BJ (cell line): ENCODE results near the gene NOD2. TPM values are rescaled to one million over a fixed set of nuclear protein-coding genes. Genes with fewer than 3 reads are reported as not detected.

Experiments
- CTCF ChIA-PET: fragments of 350-600 bp; formaldehyde crosslinking; extraction: SDS; loops from one replicate; lab custom pipeline; 2021; ENCODE audit warnings: antibody characterized with exemption, inconsistent platforms; lab: Yijun Ruan, JAX
- POLR2A ChIA-PET: fragments of 300-600 bp; sonication (Branson Sonifier 250); formaldehyde crosslinking; extraction: SDS; loops from one replicate; lab custom pipeline; 2021; ENCODE audit warnings: antibody characterized with exemption; lab: Charles Lee
- DNase-seq: peaks from one replicate; pipeline ENCODE4 v3.0.0-alpha.2; 2011; ENCODE audit warnings: low read depth
- H3K27me3 ChIP-seq: 2 replicates; pipeline ENCODE4 v1.6.0; 2011; ENCODE audit warnings: low read length; ENCODE audit not compliant: control insufficient read depth, insufficient read depth
- H3K36me3 ChIP-seq: 2 replicates; pipeline ENCODE4 v1.5.1; 2011; ENCODE audit warnings: low read length; ENCODE audit not compliant: control insufficient read depth, insufficient read depth
- H3K4me3 ChIP-seq: 2 replicates; pipeline ENCODE4 v1.5.1; 2011; ENCODE audit warnings: low read depth, mild to moderate bottlenecking, control low read depth, low read length
- polyA plus RNA-seq: library from polyadenylated mRNA; depleted of rRNA; stranded (reverse); fragments of >200 nt; gene quantifications from 2 replicates; pipeline ENCODE4 v1.2.3, GENCODE V29; 2011
- TF ChIP-seq, protein P1 (sequence below): IDR thresholded peaks from 2 replicates; pipeline ENCODE4 v1.5.1; 2011; ENCODE audit warnings: low read depth, mild to moderate bottlenecking, control low read depth, inconsistent platforms, low read length, moderate library complexity; ENCODE audit not compliant: insufficient read depth

The NOD2 gene
- polyA plus RNA-seq, 1 experiment: not detected

DNA sequence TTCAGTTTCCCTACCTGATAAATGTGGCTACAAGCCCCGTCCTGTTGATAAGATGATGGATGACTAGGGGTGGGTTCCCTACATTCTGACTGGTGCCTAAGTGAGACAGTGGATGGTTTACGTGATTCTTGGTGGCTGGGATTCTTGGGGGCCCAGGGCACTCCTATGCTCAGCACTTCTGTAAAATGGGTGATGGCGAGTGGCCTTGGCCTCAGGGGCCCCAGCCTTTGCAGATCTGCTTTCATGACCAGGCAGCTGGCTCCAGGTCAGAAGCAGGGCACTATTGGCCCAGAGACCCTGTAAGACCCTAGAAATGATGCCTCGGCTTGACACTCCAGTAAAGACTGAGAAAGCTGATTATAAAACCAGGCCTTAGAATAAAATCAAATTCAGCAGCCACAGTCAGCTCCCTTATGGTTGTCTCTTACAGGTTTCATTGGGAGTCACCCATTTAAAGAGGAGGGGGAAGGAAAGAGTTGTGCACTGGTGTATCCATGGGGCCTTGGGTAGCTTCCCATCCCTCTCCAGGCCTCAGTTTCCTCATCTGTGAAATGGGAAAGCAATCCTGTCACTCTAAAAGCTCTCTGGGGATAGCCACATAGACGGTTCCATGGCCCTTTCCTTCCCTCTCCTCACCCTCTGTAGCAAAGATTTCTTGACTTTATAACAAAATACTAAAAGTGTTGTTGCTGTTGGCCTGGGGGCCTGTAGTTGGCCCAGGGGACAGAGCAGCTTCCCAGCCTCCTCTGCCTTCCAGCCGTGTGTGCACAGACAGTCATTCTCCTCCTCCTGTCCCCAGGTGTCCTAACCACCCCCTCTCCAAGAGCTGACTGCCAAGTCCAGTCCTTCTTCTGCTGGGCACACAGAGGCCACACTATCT, 13.5 kb upstream of the NOD2 start:
- no peaks in the 10 kb centered on the region for H3K36me3 ChIP-seq
- TF ChIP-seq, protein P1, sequence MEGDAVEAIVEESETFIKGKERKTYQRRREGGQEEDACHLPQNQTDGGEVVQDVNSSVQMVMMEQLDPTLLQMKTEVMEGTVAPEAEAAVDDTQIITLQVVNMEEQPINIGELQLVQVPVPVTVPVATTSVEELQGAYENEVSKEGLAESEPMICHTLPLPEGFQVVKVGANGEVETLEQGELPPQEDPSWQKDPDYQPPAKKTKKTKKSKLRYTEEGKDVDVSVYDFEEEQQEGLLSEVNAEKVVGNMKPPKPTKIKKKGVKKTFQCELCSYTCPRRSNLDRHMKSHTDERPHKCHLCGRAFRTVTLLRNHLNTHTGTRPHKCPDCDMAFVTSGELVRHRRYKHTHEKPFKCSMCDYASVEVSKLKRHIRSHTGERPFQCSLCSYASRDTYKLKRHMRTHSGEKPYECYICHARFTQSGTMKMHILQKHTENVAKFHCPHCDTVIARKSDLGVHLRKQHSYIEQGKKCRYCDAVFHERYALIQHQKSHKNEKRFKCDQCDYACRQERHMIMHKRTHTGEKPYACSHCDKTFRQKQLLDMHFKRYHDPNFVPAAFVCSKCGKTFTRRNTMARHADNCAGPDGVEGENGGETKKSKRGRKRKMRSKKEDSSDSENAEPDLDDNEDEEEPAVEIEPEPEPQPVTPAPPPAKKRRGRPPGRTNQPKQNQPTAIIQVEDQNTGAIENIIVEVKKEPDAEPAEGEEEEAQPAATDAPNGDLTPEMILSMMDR: no peak
- POLR2A ChIA-PET: no interaction called here
- CTCF ChIA-PET: interaction anchor here (9.8 kb wide), 1 partner anchor 14 kb away, joined by 105 read pairs; no protein-coding TSS in a partner anchor
- no peak for DNase-seq
- no peaks in the 10 kb centered on the region; the same call in none of the 2 replicates for H3K27me3 ChIP-seq
- no peak overlapping the region for H3K4me3 ChIP-seq

DNA sequence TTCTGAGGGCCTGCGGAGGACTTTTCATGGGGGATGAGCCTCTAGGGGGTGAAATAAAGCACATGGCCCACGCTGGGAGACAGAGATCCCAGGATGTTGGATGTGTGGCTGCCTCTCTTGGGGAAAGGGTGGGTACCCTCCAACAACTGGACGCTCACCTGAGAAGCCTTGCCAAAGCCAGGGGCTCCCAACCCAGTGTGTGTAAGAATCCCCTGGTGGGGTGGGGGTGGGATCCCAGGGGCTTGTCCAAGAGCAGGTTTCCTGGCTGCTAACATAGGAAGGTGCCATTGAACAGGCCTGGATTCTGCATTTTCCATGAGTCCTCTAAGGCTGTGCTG, 12.9 kb upstream of the NOD2 start:
- Histone ChIP-seq H3K27me3 (no peaks in the 10 kb centered on the region; the same call in 1 of the 2 replicates), H3K36me3 (no peaks in the 10 kb centered on the region), H3K4me3 (no peak overlapping the region)
- ChIA-PET CTCF (interaction anchor here (1.1 to 9.8 kb wide), 3 partner anchors 9 to 126 kb away, joined by 3 to 105 read pairs (median 4); no protein-coding TSS in a partner anchor), POLR2A (no interaction called here)
- DNase-seq: no peak
- TF ChIP-seq, protein P1: no peak

DNA sequence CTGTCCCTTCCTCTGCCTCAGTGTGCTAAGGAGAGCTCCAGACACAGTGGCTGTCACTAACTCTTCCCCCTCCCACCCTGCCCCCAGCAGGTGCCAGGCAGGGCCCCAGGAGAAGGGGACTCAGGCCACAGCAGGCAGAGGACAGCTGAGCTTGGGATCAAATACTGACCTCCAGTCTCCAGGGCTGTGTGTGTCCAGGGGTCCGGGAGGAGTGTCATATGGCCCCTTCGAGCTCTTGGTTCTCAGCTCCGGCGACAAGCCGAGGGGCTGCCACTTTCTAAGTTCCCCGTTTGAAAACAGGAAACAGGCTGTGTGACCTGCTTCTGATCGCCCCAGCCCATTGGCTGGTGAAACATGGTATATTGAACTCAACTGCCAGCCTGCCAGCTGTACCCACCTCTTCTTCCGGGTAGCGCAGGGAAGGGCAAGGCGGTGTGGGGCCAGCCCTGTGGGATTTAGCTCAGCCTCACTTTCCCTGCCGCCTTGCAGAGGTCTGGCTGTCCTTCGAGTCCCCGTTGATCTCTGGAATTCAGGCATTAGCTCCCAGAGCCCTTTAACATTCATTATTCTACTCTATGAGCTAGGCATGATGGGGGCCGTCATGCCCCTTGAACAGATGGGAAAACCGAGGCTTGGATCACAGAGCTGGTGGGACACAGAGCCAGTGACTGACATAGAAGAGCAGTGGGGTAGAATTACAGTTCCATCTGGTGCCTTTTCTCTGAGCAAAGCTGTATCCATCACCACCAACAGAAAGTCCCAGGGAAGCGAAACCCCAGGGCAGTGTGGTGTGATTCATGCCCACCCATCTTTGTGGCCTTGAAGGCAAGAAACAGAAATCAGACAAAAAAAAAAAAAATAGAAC, 12.2 kb upstream of the NOD2 start, which contains the start of gene SNX20:
Gene SNX20 (minus strand): TSS at position 292 of the 865 bp plus-strand sequence. CDS start 3,786 bp downstream, outside the sequence.
- Histone ChIP-seq H3K27me3 (no peaks in the 10 kb centered on the region), H3K36me3 (no peaks in the 10 kb centered on the region), H3K4me3 (no peak within 1 kb of the TSS)
- no peak for DNase-seq
- ChIA-PET POLR2A (no interaction called here), CTCF (interaction anchor here (1.1 to 9.8 kb wide), 3 partner anchors 10 to 125 kb away, joined by 3 to 105 read pairs (median 4); no protein-coding TSS in a partner anchor)
- TF ChIP-seq, protein P1: no peak

DNA sequence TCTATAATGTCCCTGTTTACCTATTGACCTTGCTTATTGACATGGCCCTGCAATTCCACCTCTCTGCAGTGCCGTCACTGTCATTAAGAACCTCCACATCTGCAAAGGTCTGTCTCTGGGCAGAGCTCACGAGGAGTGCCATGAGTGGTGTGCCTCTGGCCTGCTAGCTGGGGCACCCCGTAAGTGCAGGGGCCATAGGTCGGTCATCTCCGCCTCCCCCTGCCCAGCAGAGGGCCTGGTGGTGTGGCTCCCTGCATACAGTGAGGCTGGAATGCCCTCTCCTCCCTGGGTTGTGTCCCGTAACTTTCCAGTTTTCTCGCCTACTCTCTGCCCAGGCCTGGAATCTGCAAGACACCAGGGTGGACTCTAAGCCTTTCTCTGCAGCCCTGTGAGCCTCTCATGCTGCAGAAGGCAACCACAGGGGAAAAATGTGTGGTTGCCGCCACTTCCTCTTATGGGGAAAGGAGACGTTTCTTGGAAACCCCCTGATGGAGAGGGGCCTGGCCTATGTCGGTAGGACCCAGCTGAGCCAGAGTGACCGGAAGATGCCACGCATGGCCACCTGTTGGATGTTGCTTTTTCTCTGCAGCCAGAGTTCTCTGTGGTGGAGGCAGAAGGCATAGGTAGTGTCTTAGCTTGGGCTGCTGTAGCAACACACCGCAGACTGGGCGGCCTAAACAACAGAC, 9.6 kb upstream of the NOD2 start:
- Histone ChIP-seq H3K27me3 (peaks cover 2% of the 10 kb centered on the region), H3K36me3 (no peaks in the 10 kb centered on the region), H3K4me3 (no peak overlapping the region)
- POLR2A ChIA-PET: no interaction called here
- DNase-seq: no peak
- CTCF ChIA-PET: interaction anchor here (1.1 kb wide), 1 partner anchor 122 kb away, joined by 3 read pairs; no protein-coding TSS in a partner anchor
- TF ChIP-seq, protein P1: no peak
